ENCODE data around the gene EXOSC7.
"Not testable (repeated sequence)": the region's sequence is repeated elsewhere in the genome, so short reads cannot be mapped to it uniquely, and the experiment has no call there.

Gene EXOSC7

DNA sequence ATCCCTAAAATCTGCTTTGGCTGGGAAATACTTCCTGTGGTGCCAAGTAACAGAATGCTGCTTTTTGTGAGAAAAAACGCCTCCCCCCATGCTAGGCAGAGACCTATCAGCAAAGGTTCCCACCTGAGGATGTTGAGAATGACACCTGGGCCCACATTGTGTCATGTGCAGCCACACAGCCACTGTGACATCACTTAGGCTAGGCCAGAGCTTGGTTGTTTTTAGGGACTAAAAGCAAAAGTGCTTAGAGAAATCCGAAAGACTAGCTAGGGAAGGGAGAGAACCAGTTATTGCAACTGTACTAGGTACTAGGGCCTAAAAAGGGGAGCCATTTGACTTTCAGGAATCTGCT is 6.2 kb upstream of the EXOSC7 start:
- peaks cover 6 to 7% of the 10 kb centered on the region in 2 donors for H3K36me3 Mint-ChIP-seq
- ATAC-seq (replicated peaks), result no peak
- no peak overlapping the region for H3K27ac Mint-ChIP-seq
- peaks cover 31 to 53% of the 10 kb centered on the region in 2 donors for H3K4me1 Mint-ChIP-seq
- H3K9me3 Mint-ChIP-seq, result no peaks in the 10 kb centered on the region
- H3K4me3 Mint-ChIP-seq, result no peak overlapping the region
- DNase-seq, result no peak
- H3K27me3 Mint-ChIP-seq, result no peaks in the 10 kb centered on the region

DNA sequence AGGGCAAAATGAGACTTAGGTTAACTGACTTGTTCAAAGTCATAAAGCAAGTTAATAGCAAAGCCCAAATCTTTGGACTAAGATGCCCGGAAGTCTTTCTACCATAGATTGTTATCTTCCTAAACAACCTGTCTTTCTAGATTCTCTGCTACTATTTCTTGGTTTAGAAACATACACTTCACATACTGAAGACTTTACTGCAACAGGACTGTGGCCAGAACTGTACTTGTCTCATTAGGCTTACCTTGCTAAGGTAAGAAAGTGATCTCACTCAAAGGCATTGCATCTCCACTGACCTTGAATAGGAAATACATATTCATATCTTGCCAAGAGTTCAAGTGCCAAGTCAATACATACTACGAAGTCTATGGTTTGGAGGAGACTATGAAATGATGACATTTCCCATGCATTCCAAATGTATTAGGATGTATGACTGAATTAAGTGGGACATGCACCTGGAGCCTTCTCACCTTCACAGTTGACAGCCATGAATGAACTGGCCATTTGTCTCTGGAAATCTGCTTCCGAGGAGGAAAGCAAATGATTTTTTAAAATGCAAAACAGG is 5.0 kb upstream of the EXOSC7 start:
- Mint-ChIP-seq H3K27ac (no peak overlapping the region), H3K27me3 (no peaks in the 10 kb centered on the region), H3K36me3 (peaks cover 6% of the 10 kb centered on the region in 2 donors), H3K9me3 (no peaks in the 10 kb centered on the region), H3K4me1 (peaks cover 33 to 59% of the 10 kb centered on the region in 2 donors), H3K4me3 (no peak overlapping the region)
- ATAC-seq (replicated peaks) (no peak), DNase-seq (no peak)

DNA sequence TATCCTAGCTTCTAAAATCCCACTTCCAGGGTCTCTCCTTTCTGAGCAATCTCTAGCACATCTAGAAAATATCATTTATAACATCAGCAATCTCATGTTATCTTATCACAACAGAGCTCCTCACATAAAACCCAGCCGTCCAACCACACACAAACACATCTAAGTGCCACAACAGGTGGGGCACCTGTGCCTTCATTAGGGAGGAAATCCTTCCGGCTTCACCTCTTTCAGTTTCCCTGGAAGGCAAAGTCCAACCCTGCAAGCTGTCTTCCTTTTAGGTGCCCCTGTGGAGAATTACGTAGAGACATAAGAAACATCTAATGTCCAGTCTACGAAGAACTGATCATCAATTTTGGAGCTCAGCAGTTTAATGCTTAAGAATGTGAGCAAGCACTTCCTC is 1.6 kb upstream of the EXOSC7 start:
- peaks cover 37 to 55% of the 10 kb centered on the region in 2 donors for H3K4me1 Mint-ChIP-seq
- H3K27me3 Mint-ChIP-seq, result no peaks in the 10 kb centered on the region
- ATAC-seq (replicated peaks), result no peak
- H3K9me3 Mint-ChIP-seq, result no peaks in the 10 kb centered on the region
- H3K27ac Mint-ChIP-seq, result no peak overlapping the region
- peaks cover 10 to 16% of the 10 kb centered on the region in 2 donors for H3K36me3 Mint-ChIP-seq
- peak overlapping the region in 1 of 2 donors; percentile 92 for H3K4me3 Mint-ChIP-seq
- no peak for DNase-seq

DNA sequence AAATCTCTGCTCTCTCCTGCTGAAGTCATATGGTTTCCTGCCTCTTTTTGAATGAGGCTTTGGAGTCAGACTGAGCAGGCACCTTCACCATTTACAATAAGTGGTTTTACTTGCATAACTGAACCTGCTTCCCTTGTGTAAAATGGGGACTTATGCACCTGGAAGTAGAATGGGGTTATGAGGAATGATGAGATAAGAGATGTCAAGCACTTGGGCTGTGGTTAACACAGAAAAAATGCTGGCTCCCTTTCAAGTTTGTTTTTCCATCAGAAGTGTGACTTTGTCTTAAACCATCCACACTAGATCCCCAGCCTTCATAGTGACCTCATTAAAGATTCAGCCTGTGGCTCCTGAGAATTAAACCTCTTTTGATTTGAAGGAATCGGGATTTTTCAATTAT is 5.2 kb downstream of the EXOSC7 start:
- H3K36me3 Mint-ChIP-seq, result peaks cover 16 to 22% of the 10 kb centered on the region in 2 donors
- H3K9me3 Mint-ChIP-seq, result no peaks in the 10 kb centered on the region
- H3K27me3 Mint-ChIP-seq, result no peaks in the 10 kb centered on the region
- peaks cover 38 to 71% of the 10 kb centered on the region in 2 donors for H3K4me1 Mint-ChIP-seq
- peak overlapping the region; percentile 25 for H3K27ac Mint-ChIP-seq
- no peak overlapping the region for H3K4me3 Mint-ChIP-seq
- DNase-seq, result no peak
- no peak for ATAC-seq (replicated peaks)

DNA sequence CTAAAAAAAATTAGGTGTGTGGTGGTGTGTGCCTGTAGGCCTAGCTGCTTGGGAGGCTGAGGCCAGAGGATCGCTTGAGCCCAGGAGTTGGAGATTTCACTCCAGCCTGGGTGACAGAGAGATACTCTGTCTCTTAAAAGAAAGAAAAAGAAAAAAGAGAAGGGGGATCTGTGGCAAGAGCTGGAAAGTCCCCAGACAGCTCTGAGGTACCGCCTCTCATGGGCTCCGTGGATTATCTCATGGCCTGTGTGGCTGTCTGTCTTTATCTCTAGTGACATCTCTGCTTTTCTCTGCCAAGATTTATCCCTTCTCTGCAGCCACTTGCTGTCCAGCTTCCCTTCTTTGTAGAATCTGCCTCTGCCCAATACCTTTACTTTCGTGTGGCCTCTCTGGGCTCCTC is 5.7 kb downstream of the EXOSC7 start:
- H3K36me3 Mint-ChIP-seq, result peaks cover 16 to 18% of the 10 kb centered on the region in 2 donors
- ATAC-seq (replicated peaks) (peak; percentile 73), DNase-seq (no peak)
- H3K27ac Mint-ChIP-seq, result peak overlapping the region; percentile 69
- no peak overlapping the region for H3K4me3 Mint-ChIP-seq
- no peaks in the 10 kb centered on the region for H3K9me3 Mint-ChIP-seq
- H3K4me1 Mint-ChIP-seq, result peaks cover 40 to 66% of the 10 kb centered on the region in 2 donors
- no peaks in the 10 kb centered on the region for H3K27me3 Mint-ChIP-seq

DNA sequence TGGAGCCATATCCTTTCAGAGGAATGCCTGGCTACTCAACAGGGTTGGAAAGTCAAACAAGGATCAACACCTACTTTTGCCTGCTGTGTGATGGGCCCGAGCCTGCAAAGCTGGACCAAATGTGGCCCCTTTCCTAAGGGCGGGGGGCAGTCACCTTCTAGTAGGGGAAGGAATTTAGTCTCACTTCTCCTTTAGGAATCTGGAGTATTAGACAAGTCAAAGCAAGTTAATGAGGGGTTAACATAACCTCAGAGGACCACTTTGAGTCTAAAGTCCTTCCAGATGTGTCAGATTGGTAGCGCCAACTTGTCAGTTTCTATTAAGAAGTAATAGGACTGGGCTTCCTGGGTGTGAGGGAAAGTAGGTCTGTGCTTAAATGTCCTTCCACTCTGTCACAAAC is 6.8 kb downstream of the EXOSC7 start:
- Mint-ChIP-seq H3K4me3 (no peak overlapping the region), H3K27ac (no peak overlapping the region)

DNA sequence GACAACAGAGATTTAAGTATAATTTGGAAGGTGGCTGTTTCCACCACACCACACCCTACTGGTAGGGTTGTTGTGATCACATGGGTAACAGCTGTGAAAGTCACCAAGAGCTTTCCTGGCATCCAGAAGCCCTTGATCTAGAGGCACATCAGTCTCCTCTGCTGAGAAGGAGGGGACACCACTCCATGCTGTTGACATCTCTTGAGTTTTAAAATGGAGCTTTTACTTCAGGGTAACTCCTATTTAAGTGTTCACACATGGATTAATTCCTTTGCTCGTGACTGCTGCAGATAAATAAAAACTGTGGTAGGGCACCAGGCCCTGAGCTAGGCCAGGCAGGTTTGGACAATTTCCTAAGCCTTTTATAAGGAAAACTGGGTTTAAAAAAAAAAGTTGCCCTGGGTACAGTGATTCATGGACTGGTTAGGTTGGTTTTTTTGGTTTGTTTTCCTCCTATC is 7.5 kb downstream of the EXOSC7 start:
- Mint-ChIP-seq H3K27ac (no peak overlapping the region), H3K4me3 (no peak overlapping the region), H3K9me3 (no peaks in the 10 kb centered on the region), H3K36me3 (peaks cover 14 to 16% of the 10 kb centered on the region in 2 donors), H3K4me1 (peaks cover 33 to 57% of the 10 kb centered on the region in 2 donors), H3K27me3 (no peaks in the 10 kb centered on the region)
- no peak for ATAC-seq (replicated peaks)
- DNase-seq, result no peak

More for the DNA sequence above, 6.8 kb downstream of the EXOSC7 start:
- H3K27me3 Mint-ChIP-seq, result no peaks in the 10 kb centered on the region
- peaks cover 16 to 18% of the 10 kb centered on the region in 2 donors for H3K36me3 Mint-ChIP-seq
- H3K9me3 Mint-ChIP-seq, result no peaks in the 10 kb centered on the region
- DNase-seq (no peak), ATAC-seq (replicated peaks) (no peak)
- H3K4me1 Mint-ChIP-seq, result peaks cover 37 to 63% of the 10 kb centered on the region in 2 donors

DNA sequence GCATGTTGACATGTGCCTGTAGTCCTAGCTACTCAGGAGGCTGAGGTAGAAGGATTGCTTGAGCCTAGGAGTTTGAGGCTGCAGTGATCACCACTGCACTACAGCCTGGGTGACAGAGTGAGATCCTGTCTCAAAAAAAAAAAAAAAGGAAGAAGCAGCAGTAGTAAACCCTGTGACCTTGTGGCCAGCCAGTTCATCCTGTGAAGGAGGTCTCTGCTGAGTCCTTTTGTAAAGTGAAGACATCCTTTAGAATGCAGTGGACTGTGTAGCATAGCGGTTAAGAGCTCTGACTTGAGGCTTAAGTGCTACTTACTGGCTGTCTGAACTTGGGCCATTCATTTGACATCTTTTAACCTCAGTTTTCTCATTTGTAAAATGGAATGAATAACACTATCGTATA is 8.3 kb downstream of the EXOSC7 start:
- DNase-seq (no peak), ATAC-seq (replicated peaks) (no peak)
- Mint-ChIP-seq H3K36me3 (peaks cover 15 to 20% of the 10 kb centered on the region in 2 donors), H3K27ac (no peak overlapping the region), H3K27me3 (no peaks in the 10 kb centered on the region), H3K9me3 (no peaks in the 10 kb centered on the region), H3K4me1 (peaks cover 34 to 55% of the 10 kb centered on the region in 2 donors), H3K4me3 (no peak overlapping the region)

DNA sequence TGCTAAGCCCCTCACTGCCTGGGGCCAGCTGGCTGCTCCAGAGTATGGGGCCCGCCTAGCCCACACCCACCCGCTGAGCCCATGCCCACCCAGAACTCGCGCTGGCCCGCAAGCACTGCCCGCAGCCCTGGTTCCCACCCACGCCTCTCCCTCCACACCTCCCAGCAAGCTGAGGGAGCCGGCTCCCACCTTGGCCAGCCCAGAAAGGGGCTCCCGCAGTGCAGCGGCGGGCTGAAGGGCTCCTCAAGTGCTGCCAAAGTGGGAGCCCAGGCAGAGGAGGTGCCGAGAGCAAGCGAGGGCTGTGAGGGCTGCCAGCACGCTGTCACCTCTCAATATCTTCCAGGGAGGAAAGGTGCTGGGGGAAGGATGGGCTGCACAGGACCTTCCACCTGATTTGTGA is 10.3 kb downstream of the EXOSC7 start:
- H3K4me1 Mint-ChIP-seq, result peaks cover 25 to 37% of the 10 kb centered on the region in 2 donors
- not testable (repeated sequence) for H3K27me3 Mint-ChIP-seq; H3K9me3 Mint-ChIP-seq; DNase-seq; H3K27ac Mint-ChIP-seq; ATAC-seq (replicated peaks); H3K4me3 Mint-ChIP-seq
- H3K36me3 Mint-ChIP-seq, result peaks cover 20 to 28% of the 10 kb centered on the region in 2 donors

DNA sequence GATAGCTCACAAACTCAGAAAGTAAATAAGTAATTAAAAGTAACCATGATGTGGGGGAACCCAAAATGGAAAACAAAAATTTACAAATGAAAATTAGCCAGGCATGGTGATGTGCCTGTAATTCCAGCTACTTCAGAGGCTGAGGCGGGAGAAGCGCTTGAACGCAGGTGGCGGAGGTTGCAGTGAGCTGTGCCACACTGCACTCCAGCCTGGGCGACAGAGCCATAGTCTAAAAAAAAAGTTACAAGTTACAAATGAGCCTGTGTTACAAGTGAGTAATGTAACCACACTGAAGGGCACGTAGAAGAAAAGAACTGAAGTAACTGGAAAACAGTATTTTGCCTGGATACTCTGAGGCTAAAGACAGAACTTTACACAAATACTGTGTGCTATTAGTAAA is 11.3 kb downstream of the EXOSC7 start:
- no peak for DNase-seq
- Mint-ChIP-seq H3K9me3 (no peaks in the 10 kb centered on the region), H3K36me3 (peaks cover 30 to 37% of the 10 kb centered on the region in 2 donors), H3K27me3 (no peaks in the 10 kb centered on the region), H3K4me1 (peaks cover 16 to 27% of the 10 kb centered on the region in 2 donors), H3K4me3 (no peak overlapping the region), H3K27ac (no peak overlapping the region)
- ATAC-seq (replicated peaks), result no peak

DNA sequence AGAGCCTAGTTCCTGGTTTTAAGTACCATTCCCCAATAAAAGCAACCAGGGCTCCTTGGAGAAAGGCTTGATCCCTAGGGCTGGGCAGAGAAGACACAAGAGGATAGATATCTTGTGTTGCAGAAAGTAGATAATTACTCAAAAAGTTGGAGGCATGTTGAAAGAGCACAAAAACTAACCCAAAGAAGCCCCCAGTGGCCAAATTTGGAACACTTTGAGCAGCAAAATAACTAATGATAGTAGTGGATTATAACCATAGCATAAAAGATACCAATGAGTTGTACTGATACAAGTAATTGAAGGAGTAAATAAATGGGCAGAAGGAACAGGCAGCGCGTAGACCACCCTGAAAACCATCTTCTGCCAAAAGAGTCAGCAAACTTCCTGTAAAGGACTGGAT is 12.0 kb downstream of the EXOSC7 start:
- Mint-ChIP-seq H3K4me3 (no peak overlapping the region), H3K36me3 (peaks cover 36 to 43% of the 10 kb centered on the region in 2 donors), H3K9me3 (no peaks in the 10 kb centered on the region), H3K27ac (no peak overlapping the region), H3K27me3 (no peaks in the 10 kb centered on the region), H3K4me1 (peaks cover 14 to 20% of the 10 kb centered on the region in 2 donors)
- ATAC-seq (replicated peaks), result no peak
- DNase-seq, result no peak

DNA sequence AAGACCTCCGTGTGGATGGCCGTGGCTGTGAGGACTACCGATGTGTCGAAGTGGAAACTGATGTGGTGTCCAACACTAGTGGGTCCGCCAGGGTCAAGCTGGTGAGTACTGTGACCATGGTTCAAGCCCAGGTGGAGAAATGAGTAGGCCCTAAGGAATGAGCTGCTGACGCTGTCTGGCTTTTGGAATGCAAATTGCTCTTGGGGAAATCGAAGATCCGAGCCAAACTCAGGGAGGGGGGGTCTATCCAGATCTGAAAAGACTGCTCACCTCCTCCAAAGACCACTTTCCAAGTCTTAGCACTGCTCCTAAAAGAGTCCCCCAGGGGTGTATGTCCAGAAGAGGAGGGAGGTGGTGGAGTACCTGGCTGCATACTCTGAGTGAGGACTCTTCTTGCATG is 13.1 kb downstream of the EXOSC7 start:
- ATAC-seq (replicated peaks), result no peak
- no peaks in the 10 kb centered on the region for H3K9me3 Mint-ChIP-seq
- peaks cover 38 to 51% of the 10 kb centered on the region in 2 donors for H3K36me3 Mint-ChIP-seq
- H3K27ac Mint-ChIP-seq, result no peak overlapping the region
- H3K4me1 Mint-ChIP-seq, result peaks cover 13 to 14% of the 10 kb centered on the region in 2 donors
- no peaks in the 10 kb centered on the region for H3K27me3 Mint-ChIP-seq
- H3K4me3 Mint-ChIP-seq, result no peak overlapping the region
- DNase-seq, result no peak

DNA sequence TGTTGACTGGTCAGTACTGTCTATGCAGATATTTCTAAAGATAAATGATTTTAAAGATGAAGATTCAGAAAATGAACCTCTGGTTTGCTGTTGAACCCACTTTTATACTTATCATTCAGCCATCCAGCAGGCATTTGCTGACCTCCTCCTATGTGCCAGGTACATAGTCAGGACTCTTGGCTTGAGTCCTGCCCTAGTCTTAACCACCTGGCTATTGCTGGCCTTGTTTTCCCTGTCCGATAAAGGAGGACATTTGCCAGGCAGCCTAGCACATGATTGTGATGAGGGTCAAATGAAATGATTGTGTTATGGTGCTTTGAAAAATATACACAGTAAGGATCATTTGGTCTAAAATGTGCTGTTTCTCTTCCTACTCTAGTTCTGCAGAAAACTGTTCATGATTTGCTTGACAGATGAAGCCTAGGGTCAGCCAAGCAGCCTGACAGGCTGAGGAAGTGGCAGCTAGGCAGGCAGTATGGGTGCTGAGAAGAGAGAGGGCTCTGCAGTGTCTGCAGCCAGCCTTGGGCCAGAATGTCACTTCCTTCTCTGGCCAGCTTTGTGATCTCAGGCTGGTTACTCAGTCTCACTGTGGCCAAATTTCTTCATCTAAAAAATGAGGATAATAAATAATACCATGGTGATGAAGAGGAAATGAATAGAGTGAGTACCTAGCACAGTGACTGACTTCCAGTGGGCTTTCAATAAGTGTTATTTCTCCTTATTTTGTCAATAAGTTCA is 13.8 kb downstream of the EXOSC7 start:
- H3K36me3 Mint-ChIP-seq, result peaks cover 40 to 56% of the 10 kb centered on the region in 2 donors
- no peak for DNase-seq
- ATAC-seq (replicated peaks), result no peak
- H3K4me3 Mint-ChIP-seq, result no peak overlapping the region
- H3K27ac Mint-ChIP-seq, result no peak overlapping the region
- H3K4me1 Mint-ChIP-seq, result peaks cover 12 to 13% of the 10 kb centered on the region in 2 donors
- no peaks in the 10 kb centered on the region for H3K9me3 Mint-ChIP-seq
- H3K27me3 Mint-ChIP-seq, result no peaks in the 10 kb centered on the region

DNA sequence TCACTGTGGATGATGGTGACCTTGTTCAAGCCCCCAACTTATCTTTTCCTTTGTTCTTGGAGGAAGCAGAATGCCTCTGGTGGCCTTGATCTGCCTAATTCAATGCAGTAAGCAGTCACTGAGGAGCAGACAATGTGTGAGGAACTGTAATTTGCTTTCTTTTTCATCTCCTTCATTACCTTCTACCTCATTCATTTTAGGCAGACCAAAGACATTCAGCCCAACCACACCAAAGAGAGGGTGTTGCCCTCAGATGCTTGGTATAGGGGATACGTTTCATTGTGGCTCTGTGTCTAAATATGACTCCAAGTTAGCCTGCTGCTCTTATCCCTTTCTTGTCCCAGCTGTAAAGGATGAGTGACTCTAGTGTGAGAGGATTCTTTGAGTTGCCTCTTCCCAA is 15.3 kb downstream of the EXOSC7 start:
- ATAC-seq (replicated peaks), result no peak
- peaks cover 12 to 14% of the 10 kb centered on the region in 2 donors for H3K4me1 Mint-ChIP-seq
- no peak overlapping the region for H3K4me3 Mint-ChIP-seq
- H3K9me3 Mint-ChIP-seq, result no peaks in the 10 kb centered on the region
- DNase-seq, result no peak
- no peak overlapping the region for H3K27ac Mint-ChIP-seq
- no peaks in the 10 kb centered on the region for H3K27me3 Mint-ChIP-seq
- H3K36me3 Mint-ChIP-seq, result peaks cover 36 to 58% of the 10 kb centered on the region in 2 donors
